Left renal cortex interstitium (tissue), 4 donors: ENCODE measurements around the gene BNIPL. TPM values are rescaled to one million over a fixed set of nuclear protein-coding genes. Genes with fewer than 3 reads are reported as not detected.

Experiments
- DNase-seq, 4 donors: peaks; one replicate each; pipeline ENCODE4 v3.0.0-alpha.2; 2013; ENCODE audit warnings: low read depth in 4 of 4, low spot score in 2 of 4, missing footprints in 1 of 4
- polyA plus RNA-seq, 4 donors: library from polyadenylated mRNA; unstranded; fragments of 120-200 nt; gene quantifications; one replicate each; pipeline ENCODE4 v1.2.1, GENCODE V29; 2013; ENCODE audit not compliant: insufficient read length in 4 of 4

The BNIPL gene
- polyA plus RNA-seq, 4 donors, result 1.3 to 5.2 (median 2.7) TPM

- DNase-seq, result no peak
These were observed 18.7 kb downstream of the BNIPL start for GRCh38 chr1:151054971-151055547.

- DNase-seq, result no peak
These were observed 19.2 kb downstream of the BNIPL start for GRCh38 chr1:151055581-151055980.

DNA sequence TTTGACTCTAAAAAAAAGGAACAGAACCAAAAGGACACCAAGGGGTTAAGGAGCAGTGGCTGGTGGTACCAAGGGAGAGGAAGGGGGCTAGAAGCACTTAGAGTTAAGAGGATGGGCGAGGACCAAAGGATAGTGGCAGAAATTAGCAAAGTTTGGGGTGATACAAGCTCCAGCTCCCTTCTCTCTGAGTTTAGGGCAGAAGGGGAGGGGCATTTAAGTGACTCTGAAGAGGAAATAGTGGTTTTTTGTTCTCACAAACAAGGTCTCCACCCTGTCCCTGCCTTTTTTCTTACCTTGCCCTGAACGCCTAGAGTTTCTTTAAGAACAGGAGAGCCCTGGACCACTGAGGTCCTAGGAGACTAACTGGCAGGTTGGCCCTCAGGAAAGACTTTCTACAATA, 19.8 kb downstream of the BNIPL start:
- no peak for DNase-seq

- peak in 3 of 4 donors; percentile 41 to 79 (median 57) for DNase-seq
These were observed 22.3 kb downstream of the BNIPL start for GRCh38 chr1:151058692-151059091.

DNA sequence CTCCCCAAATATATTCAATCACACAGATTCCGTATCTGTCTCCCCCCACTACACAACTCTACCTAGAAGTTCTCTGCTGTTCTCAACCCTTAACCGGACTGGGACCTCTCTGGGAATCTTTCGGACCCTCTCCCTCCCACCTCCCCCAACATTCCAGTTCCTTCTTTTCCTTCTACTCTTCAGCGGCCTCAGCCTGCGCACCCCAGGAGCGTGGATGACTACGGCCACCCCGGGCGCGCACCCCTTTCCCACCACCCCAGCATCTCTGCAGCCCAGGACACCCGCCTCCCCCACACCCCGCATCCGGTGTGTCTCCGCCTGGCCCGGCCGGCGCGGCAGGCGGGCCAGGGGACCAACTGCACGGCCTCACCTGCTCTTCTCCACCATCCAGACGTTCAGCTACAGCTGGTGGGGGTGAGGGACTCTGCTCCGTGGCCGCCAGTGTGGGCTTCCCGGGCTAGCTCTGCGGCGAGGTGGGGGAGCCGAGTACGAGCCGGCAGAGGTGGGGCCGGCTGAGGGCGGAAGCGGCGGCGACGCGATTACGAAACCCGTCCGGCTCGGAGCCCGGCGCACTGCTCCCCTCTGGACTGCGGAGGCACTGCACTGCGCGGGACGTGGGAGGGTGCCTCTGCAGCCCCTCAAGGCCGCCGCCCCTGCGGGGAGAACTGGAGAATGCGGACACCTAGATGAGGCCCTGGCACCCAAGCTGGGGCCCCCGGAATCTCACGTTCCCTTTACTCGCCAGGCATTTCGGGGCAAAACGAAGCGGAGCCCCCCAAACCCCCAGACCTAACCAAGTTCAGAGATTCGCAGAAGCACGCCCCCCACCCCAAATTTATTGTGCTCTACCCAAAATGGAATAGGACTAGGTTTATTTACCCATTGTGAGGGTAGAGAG, 23.0 kb downstream of the BNIPL start, which contains the start of gene CDC42SE1:
Gene CDC42SE1 (minus strand): TSS at position 514 of the 898 bp plus-strand sequence. CDS start 3,892 bp downstream, outside the sequence.
- DNase-seq, result peak; percentile 69 to 81 (median 73)

DNA sequence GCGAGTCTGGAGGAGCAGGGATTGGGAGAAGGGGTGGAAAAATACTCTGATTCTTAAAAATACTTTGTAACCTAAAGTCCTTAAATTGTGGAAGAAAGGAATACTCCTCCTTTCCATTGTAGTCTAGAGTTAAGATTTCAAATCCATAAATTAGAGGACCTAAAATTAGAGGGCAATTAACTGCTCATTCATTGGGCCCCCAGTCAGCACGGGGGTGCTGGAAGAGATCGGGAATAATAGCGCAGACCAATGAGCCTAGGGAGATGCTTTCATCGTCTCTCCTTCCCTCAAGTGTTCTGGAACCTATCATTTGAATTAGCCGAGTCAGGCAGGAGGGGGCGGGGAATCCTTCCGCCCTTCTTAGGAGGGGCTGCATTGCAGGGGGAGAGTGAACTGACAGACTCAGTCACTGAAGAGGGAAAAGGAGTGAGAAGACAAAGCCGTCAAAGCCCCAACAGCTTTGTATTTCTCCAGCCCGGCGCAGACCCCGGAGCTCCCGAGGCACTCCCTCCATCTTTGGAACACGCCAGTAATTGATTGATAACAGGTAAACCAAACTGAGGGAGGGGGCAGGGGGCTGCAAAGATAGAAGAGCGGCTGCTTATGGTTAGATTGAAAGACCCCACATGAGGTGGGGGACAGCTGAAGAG, 23.7 kb downstream of the BNIPL start, which contains the start of gene MLLT11:
Gene MLLT11 (plus strand): TSS at position 391 of the 650 bp plus-strand sequence. CDS start 6,828 bp downstream, outside the sequence.
- DNase-seq, result peak; percentile 69 to 84 (median 79)

GRCh38 chr1:151060657-151061421, 24.5 kb downstream of the BNIPL start:
- no peak for DNase-seq

- no peak for DNase-seq
These were observed 25.3 kb downstream of the BNIPL start for GRCh38 chr1:151061704-151062103.

GRCh38 chr1:151062741-151063371, 26.5 kb downstream of the BNIPL start:
- no peak for DNase-seq

DNA sequence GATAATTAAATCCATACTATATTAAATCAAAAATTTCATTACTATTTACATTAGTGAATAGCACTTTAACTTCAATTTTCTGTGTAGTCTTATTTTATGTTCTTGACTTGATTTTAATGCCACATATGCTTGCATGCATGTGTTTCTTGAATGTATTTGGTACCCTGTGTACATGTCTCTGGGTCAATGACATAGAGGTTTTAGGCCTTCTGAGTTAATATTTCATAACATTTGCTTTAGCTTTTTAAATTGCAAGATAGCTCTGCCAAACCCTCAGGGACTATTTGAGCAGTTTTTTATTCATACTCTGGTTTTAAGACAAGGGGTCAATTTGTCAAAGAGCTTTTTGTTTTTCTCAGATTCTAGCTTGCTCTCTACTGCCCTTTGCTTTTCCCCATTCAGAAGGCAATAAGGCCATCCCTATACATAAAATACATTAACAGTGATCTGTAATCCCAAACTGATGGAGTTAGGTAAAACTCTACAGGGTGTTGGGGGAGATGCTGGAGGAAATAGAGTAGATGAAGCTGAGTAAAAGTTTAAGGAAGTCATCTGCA, 28.8 kb downstream of the BNIPL start:
- DNase-seq, result no peak

- DNase-seq, result no peak
These were observed 30.8 kb downstream of the BNIPL start for GRCh38 chr1:151067185-151067584.

- DNase-seq, result no peak
These were observed 32.7 kb downstream of the BNIPL start for GRCh38 chr1:151069103-151069486.

- peak; percentile 88 to 99 (median 90) for DNase-seq
These were observed 34.3 kb downstream of the BNIPL start, which contains the start of gene GABPB2 for GRCh38 chr1:151070474-151071276. Gene GABPB2, plus strand, starts transcription at chr1:151070761. Its CDS starts 17,429 bp downstream, at chr1:151088190.

GRCh38 chr1:151072224-151072623, 35.8 kb downstream of the BNIPL start:
- no peak for DNase-seq

DNA sequence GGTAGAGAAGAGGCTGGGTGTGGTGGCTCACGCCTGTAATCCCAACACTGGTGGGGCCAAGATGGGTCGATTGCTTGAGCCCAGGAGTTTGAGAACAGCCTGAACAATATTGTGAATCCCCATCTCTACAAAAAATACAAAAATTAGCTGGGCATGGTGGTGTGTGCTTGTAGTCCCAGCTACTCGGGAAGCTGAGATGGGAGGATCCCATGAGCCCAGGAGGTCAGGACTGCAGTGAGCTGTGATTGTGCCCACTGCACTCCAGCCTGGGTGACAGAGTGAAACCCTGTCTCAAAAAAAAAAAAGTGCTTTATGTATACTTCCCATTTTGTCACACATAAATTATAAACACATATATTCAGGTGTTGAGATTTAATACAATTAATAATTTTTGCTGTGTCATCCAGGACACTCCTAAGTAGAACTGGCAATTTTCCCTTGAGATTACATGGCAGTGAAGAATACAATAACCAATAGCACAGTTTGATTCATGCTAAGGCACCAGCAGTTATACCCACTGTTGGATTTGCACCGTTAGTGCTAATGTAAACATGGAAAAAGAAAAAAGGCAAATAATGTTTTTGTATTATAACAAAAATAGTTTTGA, 49.7 kb downstream of the BNIPL start:
- DNase-seq, result no peak
